Posterior cingulate gyrus (tissue), 11 donors: ENCODE data around the gene PRUNE2.
A peak's percentile ranks its signal among the peaks of the same experiment; 100 is the strongest.

ENCODE experiments used
- DNase-seq, 10 donors: peaks; one replicate each; pipeline versions ENCODE4 v3.0.0 to v3.0.0-alpha.2; 2020 to 2021; ENCODE audit warnings: mixed read lengths in 3 of 10
- intact Hi-C: fragments of 100-400 bp; cut with DNase I; formaldehyde crosslinking; loops from one replicate; pipeline ENCODE4 v1.15.1; 2023

The PRUNE2 gene

DNA sequence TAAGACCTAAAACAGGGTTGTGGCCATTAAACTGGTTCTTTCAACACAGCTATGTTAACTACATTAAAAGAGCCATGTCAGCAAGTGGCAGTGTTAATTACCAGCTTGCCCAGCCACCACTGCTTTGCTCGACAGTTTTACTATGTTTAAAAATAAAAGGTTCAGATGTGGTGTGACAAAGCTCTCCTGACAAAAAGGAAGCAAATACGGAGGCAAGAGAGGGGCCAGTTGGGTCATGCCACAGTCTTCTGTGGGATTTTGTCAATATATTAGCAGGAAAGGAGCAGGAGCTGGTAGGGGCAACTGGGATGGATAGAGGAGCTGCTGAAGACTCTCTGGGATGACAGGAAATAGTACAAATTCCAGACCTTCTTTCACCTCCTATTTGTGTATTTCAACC is 255.2 kb downstream of the PRUNE2 start:
- DNase-seq, result no peak

GRCh38 chr9:76649894-76650293 is 256.0 kb downstream of the PRUNE2 start:
- DNase-seq, result no peak
- intact Hi-C loops, result loop anchor here (10.0 kb wide), 2 partner anchors 55 kb away; no protein-coding TSS in a partner anchor

More for the DNA sequence above, 255.2 kb downstream of the PRUNE2 start:
- intact Hi-C loops, result loop anchor here (10.0 kb wide), 1 partner anchor 54 kb away; no protein-coding TSS in a partner anchor

DNA sequence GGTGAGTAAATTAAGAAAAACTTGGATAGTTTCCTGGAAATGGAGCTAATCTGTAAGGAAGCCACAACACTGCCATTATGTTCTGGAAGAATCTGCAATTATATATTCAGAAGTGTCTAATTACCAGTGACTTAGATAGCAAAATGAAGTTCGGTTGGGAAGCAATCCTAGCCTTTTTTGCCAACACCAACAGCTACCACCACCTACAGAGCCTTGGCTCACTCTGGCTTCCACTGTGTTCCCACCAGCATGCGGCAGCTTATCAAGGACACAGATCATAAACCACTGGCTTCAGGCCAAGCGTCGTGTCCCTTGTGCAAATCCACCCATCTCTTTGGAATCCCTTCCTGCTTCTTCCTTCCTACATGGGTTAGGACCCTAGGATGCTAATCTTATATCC is 259.7 kb downstream of the PRUNE2 start:
- DNase-seq, result peak in 4 of 10 donors; percentile 23 to 50 (median 30)
- intact Hi-C loops, result loop anchor here (10.0 kb wide), 1 partner anchor 51 kb away; no protein-coding TSS in a partner anchor

DNA sequence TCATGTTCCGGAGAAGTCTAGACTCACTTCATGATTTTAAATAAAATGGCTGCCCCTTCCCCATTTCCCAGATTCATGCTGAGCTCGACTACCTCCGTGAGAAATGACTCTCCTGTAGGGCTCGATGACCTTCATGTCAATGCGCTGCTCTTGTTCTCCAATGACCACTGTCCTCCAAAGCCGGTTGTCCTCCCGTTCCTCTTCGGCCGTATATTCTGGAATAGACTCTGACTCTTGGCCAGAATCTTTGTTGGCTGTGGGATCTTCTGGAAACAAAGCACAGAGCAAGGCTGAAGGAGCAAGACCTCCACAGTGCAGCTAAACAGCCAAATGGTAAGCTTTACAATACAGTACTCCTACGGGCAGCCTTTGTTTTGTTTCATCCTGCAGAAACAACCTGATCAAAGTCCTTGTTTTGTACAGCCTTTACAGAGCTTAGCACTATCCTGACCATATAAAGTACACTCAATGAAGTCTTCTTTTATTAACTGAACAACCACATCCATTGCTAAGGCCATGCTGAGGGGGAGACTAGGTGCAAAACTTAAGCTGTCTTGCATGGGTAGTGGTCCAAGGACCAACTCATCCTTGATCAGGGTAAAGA is 261.2 kb downstream of the PRUNE2 start:
- no peak for DNase-seq
- intact Hi-C loops, result loop anchor here (10.0 kb wide), 1 partner anchor 50 kb away; no protein-coding TSS in a partner anchor

- DNase-seq, result no peak
- intact Hi-C loops, result loop anchor here (10.0 kb wide), 1 partner anchor 49 kb away; no protein-coding TSS in a partner anchor
Measured at GRCh38 chr9:76644171-76644570, 261.7 kb downstream of the PRUNE2 start.

DNA sequence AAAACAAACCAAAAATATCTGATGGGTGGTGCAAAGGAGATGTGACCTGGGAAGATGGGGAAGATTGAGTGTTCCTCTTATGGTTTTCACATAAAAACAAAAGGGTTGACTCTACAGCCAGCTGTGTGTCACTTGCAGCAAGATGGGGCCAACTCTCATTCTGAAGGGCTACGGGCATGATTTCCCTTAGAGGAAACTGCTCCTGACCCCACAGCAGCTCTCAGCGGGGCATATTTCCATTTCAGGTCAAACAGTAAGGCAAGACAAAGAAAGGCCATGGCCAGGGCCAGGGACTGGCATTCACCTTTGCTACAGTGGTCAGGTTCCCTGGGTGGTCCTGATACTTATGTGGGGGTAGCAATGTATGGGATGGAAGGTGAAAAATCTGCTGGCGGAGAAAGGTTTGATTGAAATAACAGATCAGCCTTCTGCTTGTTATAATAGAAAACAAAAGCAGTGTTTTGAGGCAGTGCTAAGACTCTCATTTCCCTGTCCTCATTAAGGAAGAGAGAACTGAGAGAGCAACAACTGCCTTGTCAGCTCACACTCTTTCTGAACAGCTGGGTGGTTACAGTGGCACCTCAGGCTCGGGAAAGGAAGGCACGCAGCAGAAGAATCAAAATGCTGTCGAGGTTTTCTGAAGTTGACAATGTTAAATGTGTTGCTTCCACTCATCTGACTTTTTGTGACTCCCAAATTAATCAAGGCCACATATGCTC is 262.4 kb downstream of the PRUNE2 start:
- intact Hi-C loops, result loop anchor here (10.0 kb wide), 1 partner anchor 49 kb away; no protein-coding TSS in a partner anchor
- DNase-seq, result no peak

- no peak for DNase-seq
- intact Hi-C loops, result loop anchor here (10.0 kb wide), 1 partner anchor 48 kb away; no protein-coding TSS in a partner anchor
Measured at GRCh38 chr9:76642701-76643209, 263.2 kb downstream of the PRUNE2 start.

- no peak for DNase-seq
- intact Hi-C loops, result loop anchor here (10.0 kb wide), 1 partner anchor 47 kb away; no protein-coding TSS in a partner anchor
Measured at GRCh38 chr9:76642074-76642473, 263.8 kb downstream of the PRUNE2 start.

- intact Hi-C loops, result no loop called here
- no peak for DNase-seq
Measured at GRCh38 chr9:76638001-76638400, 267.9 kb downstream of the PRUNE2 start.

- DNase-seq, result no peak
- intact Hi-C loops, result no loop called here
Measured at GRCh38 chr9:76637416-76637815, 268.5 kb downstream of the PRUNE2 start.

DNA sequence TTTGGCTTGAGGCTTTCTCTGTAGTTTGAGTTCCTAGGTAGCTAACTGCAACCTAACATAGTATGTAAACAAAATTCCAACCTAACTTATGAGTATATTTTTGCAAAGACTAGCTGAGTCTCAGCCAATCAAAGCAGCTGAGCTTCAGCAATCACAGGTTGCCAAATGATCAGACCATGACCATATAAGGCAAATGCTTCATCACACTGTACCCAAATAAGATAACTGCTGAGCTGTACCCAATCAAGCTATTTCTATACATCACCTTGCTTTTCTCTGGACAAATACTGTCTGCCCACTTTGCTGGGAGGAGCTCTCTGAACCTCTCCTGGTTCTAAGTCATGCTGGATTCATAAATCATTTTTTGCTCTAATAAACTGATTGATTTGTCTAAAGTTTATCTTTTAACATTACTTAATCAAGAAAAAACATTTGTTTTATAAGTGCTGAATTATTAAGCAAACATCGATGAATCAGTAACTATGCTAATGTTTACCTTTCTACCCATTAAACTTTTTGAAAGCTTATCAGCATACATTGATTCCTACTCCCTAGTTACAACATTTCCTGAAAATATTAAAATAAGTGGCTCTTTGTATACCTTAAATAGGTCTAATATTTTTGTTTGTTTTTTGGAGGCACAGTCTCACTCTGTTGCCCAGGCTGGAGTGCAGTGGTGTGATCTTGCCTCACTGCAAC is 271.4 kb downstream of the PRUNE2 start:
- intact Hi-C loops, result no loop called here
- no peak for DNase-seq

DNA sequence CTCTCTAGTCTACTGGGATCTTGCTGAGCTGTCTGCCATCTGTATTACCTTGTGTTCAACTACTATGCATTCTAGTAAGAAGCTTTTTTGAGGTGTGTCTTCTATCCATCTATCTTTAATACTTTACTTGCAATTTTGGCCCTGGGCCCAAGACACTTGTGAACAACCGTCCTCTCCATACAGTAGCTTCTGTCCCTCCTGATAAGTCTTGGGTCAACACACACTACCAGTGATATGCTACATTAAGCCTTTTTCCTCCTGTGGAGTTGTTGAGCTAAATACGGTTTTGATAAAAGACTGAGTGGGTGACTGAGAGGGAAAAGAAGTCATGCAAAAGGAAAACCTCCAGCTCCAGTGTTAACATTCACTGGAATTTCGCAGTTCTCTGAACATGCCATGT is 275.0 kb downstream of the PRUNE2 start:
- no peak for DNase-seq
- intact Hi-C loops, result no loop called here

DNA sequence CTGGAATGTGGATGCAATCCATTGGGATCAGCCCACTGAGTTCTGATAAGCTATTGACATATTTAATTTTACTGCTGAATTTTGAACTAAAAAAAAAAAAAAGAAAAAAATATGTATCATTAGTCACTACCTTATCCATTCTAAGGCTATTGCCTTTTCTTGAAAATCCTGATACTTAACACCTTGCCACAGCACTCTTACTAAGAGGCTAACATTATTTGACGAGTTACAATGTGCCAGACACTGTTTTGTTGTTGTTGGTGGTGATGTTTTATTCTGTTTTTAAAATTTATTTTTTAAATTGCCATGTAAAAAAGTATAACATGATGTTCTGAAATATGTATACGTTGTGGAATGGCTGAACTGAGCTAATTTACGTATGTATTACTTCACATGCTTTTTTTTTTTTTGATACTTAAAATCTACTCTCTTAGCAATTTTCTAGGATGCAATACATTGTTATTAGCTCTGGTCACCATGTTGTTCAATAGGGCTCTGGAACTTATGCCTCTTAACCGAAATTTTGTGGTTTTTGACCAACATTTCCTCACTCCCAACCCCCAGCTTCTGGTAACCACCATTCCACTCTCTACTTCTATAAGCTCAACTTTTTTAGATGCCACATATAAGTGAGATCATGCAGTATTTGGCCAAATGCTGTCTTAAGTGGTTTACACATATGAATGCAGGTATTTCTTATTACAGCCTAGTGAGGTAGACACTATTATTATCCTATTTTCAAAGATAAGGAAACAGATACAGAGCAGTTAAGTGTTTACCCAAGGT is 276.5 kb downstream of the PRUNE2 start:
- DNase-seq, result no peak
- intact Hi-C loops, result no loop called here

GRCh38 chr9:76628155-76628554 is 277.8 kb downstream of the PRUNE2 start:
- intact Hi-C loops, result no loop called here
- no peak for DNase-seq

- intact Hi-C loops, result no loop called here
- no peak for DNase-seq
Measured at GRCh38 chr9:76626980-76627379, 278.9 kb downstream of the PRUNE2 start.

DNA sequence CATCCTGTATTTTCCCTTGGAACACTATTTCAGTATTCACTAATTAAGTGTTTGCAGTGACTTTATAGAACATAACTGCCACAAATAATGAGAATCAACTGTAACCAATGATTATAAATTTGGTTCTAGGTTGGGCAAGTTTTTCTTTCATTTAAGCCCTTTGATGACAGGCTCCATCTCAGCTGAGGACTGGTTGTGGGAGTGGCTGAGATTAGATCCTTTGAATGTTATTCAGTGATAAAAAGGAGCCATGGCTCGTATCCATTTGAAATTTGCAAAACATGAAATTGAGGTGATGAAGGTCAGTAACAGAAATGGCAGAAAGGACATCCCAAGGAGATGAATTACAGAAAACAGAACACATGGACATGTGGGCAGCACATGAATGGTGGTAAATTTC is 279.8 kb downstream of the PRUNE2 start:
- no peak for DNase-seq
- intact Hi-C loops, result no loop called here

GRCh38 chr9:76624391-76625048 is 281.4 kb downstream of the PRUNE2 start:
- no peak for DNase-seq
- intact Hi-C loops, result no loop called here

GRCh38 chr9:76620996-76621395 is 284.9 kb downstream of the PRUNE2 start:
- no peak for DNase-seq
- intact Hi-C loops, result no loop called here

DNA sequence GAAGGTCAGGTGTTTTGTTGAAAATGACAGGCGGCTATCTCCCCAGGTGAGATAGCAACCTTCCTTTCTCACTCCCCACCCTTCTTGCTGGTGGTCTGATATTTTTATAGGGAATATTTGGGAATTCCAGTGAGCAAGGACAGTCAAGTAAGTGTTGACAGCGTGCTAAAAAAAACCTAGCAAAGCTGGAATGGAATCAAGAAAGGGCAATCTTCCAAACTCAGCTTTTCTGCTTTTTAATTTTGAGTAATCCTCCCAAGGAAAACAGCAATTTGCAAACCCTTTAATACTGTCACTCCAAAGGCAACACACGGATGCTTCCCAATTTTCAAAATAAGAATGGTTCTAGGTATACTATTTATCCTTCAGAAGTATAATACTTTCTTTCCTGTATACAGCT is 285.3 kb downstream of the PRUNE2 start:
- no peak for DNase-seq

DNA sequence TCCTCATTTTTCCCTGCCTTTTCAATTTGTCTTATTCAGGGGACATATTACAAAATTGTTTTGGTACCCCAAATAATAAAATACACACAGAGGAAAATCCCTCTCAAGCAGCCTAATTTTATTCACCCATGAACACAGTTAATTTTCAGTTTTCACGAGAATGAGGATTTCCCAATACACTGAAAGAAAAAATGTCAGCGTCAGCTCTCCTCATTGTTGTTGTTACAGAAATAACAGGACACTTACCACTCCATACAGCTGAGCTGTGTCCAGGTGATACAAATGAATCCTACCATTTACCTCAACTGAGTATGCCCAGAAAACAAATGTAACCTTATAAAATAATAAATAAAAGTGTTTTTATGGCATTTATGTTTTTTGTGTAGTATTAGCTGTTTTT is 286.3 kb downstream of the PRUNE2 start:
- DNase-seq, result no peak
- intact Hi-C loops, result no loop called here

More for the DNA sequence above, 285.3 kb downstream of the PRUNE2 start:
- intact Hi-C loops, result no loop called here
